Loucy (cell line): ENCODE data around the gene APOA5.

Experiments used
- H2AFZ ChIP-seq: fragments of 200-600 bp; sonication (generic); 2 replicates; pipeline ENCODE4 v1.6.0; 2016; ENCODE audit warnings: antibody characterized with exemption, mild to moderate bottlenecking, low read length, moderate library complexity
- H3F3A ChIP-seq: fragments of 200-600 bp; 2 replicates; pipeline ENCODE4 v1.6.0; 2016; ENCODE audit warnings: antibody characterized with exemption, low read depth, mild to moderate bottlenecking
- H3K27me3 ChIP-seq: fragments of 200-600 bp; sonication (generic); 2 replicates; pipeline ENCODE4 v1.6.1; 2014; ENCODE audit warnings: low read length, mild to moderate bottlenecking; ENCODE audit not compliant: insufficient read depth, poor library complexity, severe bottlenecking
- H3K36me3 ChIP-seq: fragments of 200-600 bp; sonication (generic); 2 replicates; pipeline ENCODE4 v1.6.1; 2016; ENCODE audit warnings: low read length; ENCODE audit not compliant: insufficient read depth
- H3K4me1 ChIP-seq: fragments of 200-600 bp; sonication (generic); 2 replicates; pipeline ENCODE4 v1.5.1; 2014; ENCODE audit warnings: low read length, mild to moderate bottlenecking; ENCODE audit not compliant: insufficient read depth, poor library complexity, severe bottlenecking
- H3K4me2 ChIP-seq: fragments of 200-600 bp; sonication (generic); 2 replicates; pipeline ENCODE4 v1.6.0; 2014; ENCODE audit warnings: antibody characterized with exemption, low read length, low read depth, mild to moderate bottlenecking; ENCODE audit not compliant: poor library complexity, severe bottlenecking
- H3K4me3 ChIP-seq: fragments of 200-600 bp; sonication (generic); 2 replicates; pipeline ENCODE4 v1.5.1; 2014; ENCODE audit warnings: low read length, mild to moderate bottlenecking, mixed read lengths; ENCODE audit not compliant: poor library complexity, severe bottlenecking
- H3K79me2 ChIP-seq: fragments of 200-600 bp; sonication (generic); 2 replicates; pipeline ENCODE4 v1.6.1; 2014; ENCODE audit warnings: low read length; ENCODE audit not compliant: insufficient read depth
- H3K9ac ChIP-seq: fragments of 200-600 bp; sonication (generic); 2 replicates; pipeline ENCODE4 v1.6.0; 2014; ENCODE audit warnings: mild to moderate bottlenecking, low read depth, low read length, moderate library complexity; ENCODE audit not compliant: poor library complexity, severe bottlenecking
- H3K9me2 ChIP-seq: fragments of 200-600 bp; sonication (generic); replicated peaks from 2 replicates; pipeline ENCODE4 v1.6.1; 2016; ENCODE audit warnings: low read depth, low read length, mixed read lengths
- H3K9me3 ChIP-seq: fragments of 200-600 bp; sonication (generic); 2 replicates; pipeline ENCODE4 v1.6.1; 2014; ENCODE audit warnings: mild to moderate bottlenecking, antibody characterized with exemption, low read length, low read depth; ENCODE audit not compliant: insufficient read depth
- H4K20me1 ChIP-seq: fragments of 200-600 bp; sonication (generic); 2 replicates; pipeline ENCODE4 v1.6.0; 2014; ENCODE audit warnings: antibody characterized with exemption, low read length, mild to moderate bottlenecking; ENCODE audit not compliant: insufficient read depth, poor library complexity, severe bottlenecking
- CTCF ChIP-seq: fragments of 200-600 bp; sonication (generic); conservative IDR thresholded peaks from 2 replicates; pipeline ENCODE4 v1.5.1; 2014; ENCODE audit warnings: mild to moderate bottlenecking, antibody characterized with exemption, low read length
- EZH2phosphoT487 ChIP-seq: fragments of 200-600 bp; IDR thresholded peaks from 2 replicates; pipeline ENCODE4 v1.6.1; 2018; ENCODE audit warnings: antibody characterized with exemption, mild to moderate bottlenecking, moderate library complexity, borderline replicate concordance

Gene APOA5

GRCh38 chr11:116798368-116798767, 6.7 kb upstream of the APOA5 start:
- Histone ChIP-seq H3K9me2 (no peaks in the 10 kb centered on the region), H2AFZ (no peak overlapping the region), H3K36me3 (no peaks in the 10 kb centered on the region), H3K4me3 (no peak overlapping the region), H4K20me1 (no peaks in the 10 kb centered on the region), H3K4me1 (no peaks in the 10 kb centered on the region), H3K4me2 (no peak overlapping the region), H3K9ac (no peak overlapping the region), H3K9me3 (no peaks in the 10 kb centered on the region), H3K27me3 (no peaks in the 10 kb centered on the region), H3F3A (no peaks in the 10 kb centered on the region), H3K79me2 (no peaks in the 10 kb centered on the region)
- TF ChIP-seq CTCF (no peak), EZH2phosphoT487 (no peak)

- TF ChIP-seq CTCF (no peak), EZH2phosphoT487 (no peak)
- Histone ChIP-seq H3K4me3 (no peak overlapping the region), H2AFZ (no peak overlapping the region)
Observed at GRCh38 chr11:116797816-116798215, 6.1 kb upstream of the APOA5 start.

GRCh38 chr11:116796548-116796947, 4.9 kb upstream of the APOA5 start:
- Histone ChIP-seq H3F3A (no peaks in the 10 kb centered on the region), H3K27me3 (no peaks in the 10 kb centered on the region), H3K79me2 (no peaks in the 10 kb centered on the region), H3K4me2 (no peak overlapping the region), H3K4me3 (no peak overlapping the region), H3K4me1 (no peaks in the 10 kb centered on the region), H3K36me3 (no peaks in the 10 kb centered on the region), H4K20me1 (no peaks in the 10 kb centered on the region), H2AFZ (no peak overlapping the region), H3K9me2 (no peaks in the 10 kb centered on the region), H3K9me3 (no peaks in the 10 kb centered on the region), H3K9ac (no peak overlapping the region)
- TF ChIP-seq EZH2phosphoT487 (no peak), CTCF (no peak)

More at GRCh38 chr11:116797816-116798215, 6.1 kb upstream of the APOA5 start:
- H3F3A ChIP-seq = no peaks in the 10 kb centered on the region
- H3K36me3 ChIP-seq = no peaks in the 10 kb centered on the region
- H4K20me1 ChIP-seq = no peaks in the 10 kb centered on the region
- H3K79me2 ChIP-seq = no peaks in the 10 kb centered on the region
- H3K4me2 ChIP-seq = no peak overlapping the region
- H3K9me2 ChIP-seq = no peaks in the 10 kb centered on the region
- H3K9me3 ChIP-seq = no peaks in the 10 kb centered on the region
- no peaks in the 10 kb centered on the region for H3K27me3 ChIP-seq
- no peaks in the 10 kb centered on the region for H3K4me1 ChIP-seq
- H3K9ac ChIP-seq = no peak overlapping the region
